HepG2 (cell line): Measurements from ENCODE around the gene FBLN5. TPM values are rescaled to one million over a fixed set of nuclear protein-coding genes. Genes with fewer than 3 reads are reported as not detected.

ENCODE experiments used
- ZBTB33 ChIP-seq: sonication (generic); formaldehyde crosslinking; IDR thresholded peaks from 2 replicates; pipeline ENCODE4 v1.4.0; 2020; ENCODE audit warnings: missing genetic modification reagents
- ZFP36 ChIP-seq: fragments of 150-350 bp; IDR thresholded peaks from 2 replicates; pipeline ENCODE4 v1.6.1; 2018; ENCODE audit warnings: borderline replicate concordance, low read length, low read depth; ENCODE audit not compliant: partially characterized antibody
- ZFP37 ChIP-seq: sonication (generic); formaldehyde crosslinking; IDR thresholded peaks from 2 replicates; pipeline ENCODE4 v1.4.0; 2020; ENCODE audit warnings: missing genetic modification reagents, borderline replicate concordance
- ZNF251 ChIP-seq: sonication (generic); formaldehyde crosslinking; IDR thresholded peaks from 2 replicates; pipeline ENCODE4 v1.9.0; 2021; ENCODE audit warnings: mild to moderate bottlenecking, missing genetic modification reagents
- ZNF326 ChIP-seq: sonication (generic); formaldehyde crosslinking; IDR thresholded peaks from 2 replicates; pipeline ENCODE4 v1.4.0; 2020; ENCODE audit warnings: missing genetic modification reagents, borderline replicate concordance
- ZNF446 ChIP-seq: sonication (generic); formaldehyde crosslinking; IDR thresholded peaks from 2 replicates; pipeline ENCODE4 v1.5.0; 2020; ENCODE audit warnings: mild to moderate bottlenecking, missing genetic modification reagents
- ZNF607 ChIP-seq: sonication (generic); formaldehyde crosslinking; IDR thresholded peaks from 2 replicates; pipeline ENCODE4 v1.5.1; 2020; ENCODE audit warnings: missing genetic modification reagents, mild to moderate bottlenecking, borderline replicate concordance
- ZNF781 ChIP-seq: sonication (generic); formaldehyde crosslinking; IDR thresholded peaks from 2 replicates; pipeline ENCODE4 v1.5.1; 2020; ENCODE audit warnings: borderline replicate concordance, mild to moderate bottlenecking, missing genetic modification reagents; ENCODE audit errors: not compliant biosample characterization
- polyA plus RNA-seq, 8 experiments: library from polyadenylated mRNA; depleted of rRNA in 3 of 8; stranded (reverse) in 7 of 8; unstranded in 1 of 8; fragments of >200 nt; fragmentation: Illumina TruSeq in 4 of 8; extraction: Trizol in 4 of 8; gene quantifications; 2 replicates each; pipeline versions ENCODE4 v1.2.1 to v1.2.3, GENCODE V29; 2011 to 2016; ENCODE audit warnings: low read depth in 4 of 8, missing spikeins in 1 of 8, mixed read lengths in 1 of 8; ENCODE audit not compliant: insufficient read depth in 1 of 8
- total RNA-seq, 5 experiments: library from RNA; depleted of rRNA; stranded (reverse); fragments of >200 nt; fragmentation: Illumina TruSeq; extraction: Trizol; gene quantifications; 2 replicates each; pipeline ENCODE4 v1.2.3, GENCODE V29; 2016; ENCODE audit warnings: low read depth in 1 of 5
- TF ChIP-seq, protein P1 (sequence below): sonication (generic); formaldehyde crosslinking; IDR thresholded peaks from 2 replicates; pipeline ENCODE4 v1.4.0; 2020; ENCODE audit warnings: missing genetic modification reagents

FBLN5 gene
- total and polyA plus RNA-seq, 2 of the 13 experiments (the other 11 are each of a cell fraction or from before 2014, with no cell fraction given), result 0.38 to 0.77 TPM

DNA sequence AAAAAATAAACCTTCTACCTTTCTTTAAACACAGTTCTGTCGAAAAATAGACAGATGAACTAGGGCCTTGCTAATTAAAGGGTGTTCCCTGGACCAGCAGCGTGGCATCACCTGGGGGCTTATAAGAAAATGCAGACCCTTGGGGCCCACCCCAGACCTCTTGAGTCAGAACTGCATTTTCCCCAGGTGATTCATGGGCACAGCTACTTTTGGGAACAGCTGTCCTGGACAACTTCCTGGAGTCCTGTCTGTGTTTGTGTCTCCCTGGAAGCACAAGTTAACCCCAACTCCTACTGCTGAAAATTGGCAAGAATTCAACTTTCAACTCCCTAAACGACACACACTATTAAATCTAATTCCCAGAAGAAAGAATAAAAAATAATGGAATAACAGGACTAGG is 17.8 kb downstream of the FBLN5 start (continued):
- TF ChIP-seq, protein P1, sequence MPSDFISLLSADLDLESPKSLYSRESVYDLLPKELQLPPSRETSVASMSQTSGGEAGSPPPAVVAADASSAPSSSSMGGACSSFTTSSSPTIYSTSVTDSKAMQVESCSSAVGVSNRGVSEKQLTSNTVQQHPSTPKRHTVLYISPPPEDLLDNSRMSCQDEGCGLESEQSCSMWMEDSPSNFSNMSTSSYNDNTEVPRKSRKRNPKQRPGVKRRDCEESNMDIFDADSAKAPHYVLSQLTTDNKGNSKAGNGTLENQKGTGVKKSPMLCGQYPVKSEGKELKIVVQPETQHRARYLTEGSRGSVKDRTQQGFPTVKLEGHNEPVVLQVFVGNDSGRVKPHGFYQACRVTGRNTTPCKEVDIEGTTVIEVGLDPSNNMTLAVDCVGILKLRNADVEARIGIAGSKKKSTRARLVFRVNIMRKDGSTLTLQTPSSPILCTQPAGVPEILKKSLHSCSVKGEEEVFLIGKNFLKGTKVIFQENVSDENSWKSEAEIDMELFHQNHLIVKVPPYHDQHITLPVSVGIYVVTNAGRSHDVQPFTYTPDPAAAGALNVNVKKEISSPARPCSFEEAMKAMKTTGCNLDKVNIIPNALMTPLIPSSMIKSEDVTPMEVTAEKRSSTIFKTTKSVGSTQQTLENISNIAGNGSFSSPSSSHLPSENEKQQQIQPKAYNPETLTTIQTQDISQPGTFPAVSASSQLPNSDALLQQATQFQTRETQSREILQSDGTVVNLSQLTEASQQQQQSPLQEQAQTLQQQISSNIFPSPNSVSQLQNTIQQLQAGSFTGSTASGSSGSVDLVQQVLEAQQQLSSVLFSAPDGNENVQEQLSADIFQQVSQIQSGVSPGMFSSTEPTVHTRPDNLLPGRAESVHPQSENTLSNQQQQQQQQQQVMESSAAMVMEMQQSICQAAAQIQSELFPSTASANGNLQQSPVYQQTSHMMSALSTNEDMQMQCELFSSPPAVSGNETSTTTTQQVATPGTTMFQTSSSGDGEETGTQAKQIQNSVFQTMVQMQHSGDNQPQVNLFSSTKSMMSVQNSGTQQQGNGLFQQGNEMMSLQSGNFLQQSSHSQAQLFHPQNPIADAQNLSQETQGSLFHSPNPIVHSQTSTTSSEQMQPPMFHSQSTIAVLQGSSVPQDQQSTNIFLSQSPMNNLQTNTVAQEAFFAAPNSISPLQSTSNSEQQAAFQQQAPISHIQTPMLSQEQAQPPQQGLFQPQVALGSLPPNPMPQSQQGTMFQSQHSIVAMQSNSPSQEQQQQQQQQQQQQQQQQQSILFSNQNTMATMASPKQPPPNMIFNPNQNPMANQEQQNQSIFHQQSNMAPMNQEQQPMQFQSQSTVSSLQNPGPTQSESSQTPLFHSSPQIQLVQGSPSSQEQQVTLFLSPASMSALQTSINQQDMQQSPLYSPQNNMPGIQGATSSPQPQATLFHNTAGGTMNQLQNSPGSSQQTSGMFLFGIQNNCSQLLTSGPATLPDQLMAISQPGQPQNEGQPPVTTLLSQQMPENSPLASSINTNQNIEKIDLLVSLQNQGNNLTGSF, result no peak
- TF ChIP-seq ZNF326 (CRISPR knock-in tag), result no peak
- TF ChIP-seq ZBTB33, result no peak
- TF ChIP-seq ZNF781 (CRISPR knock-in tag), result no peak
- TF ChIP-seq ZNF446 (CRISPR knock-in tag), result no peak
- no peak for TF ChIP-seq ZNF251 (CRISPR knock-in tag)
- no peak for TF ChIP-seq ZNF607 (CRISPR knock-in tag)
- TF ChIP-seq ZFP36, result no peak
- TF ChIP-seq ZFP37 (CRISPR knock-in tag), result no peak
- TF ChIP-seq, all 625 proteins: peak for 0
